ENCODE measurements around the gene CHCHD3. TPM values are rescaled to one million over a fixed set of nuclear protein-coding genes. Genes with fewer than 3 reads are reported as not detected.
"Not testable (repeated sequence)": the region's sequence is repeated elsewhere in the genome, so short reads cannot be mapped to it uniquely, and the experiment has no call there.

Gene CHCHD3
- total RNA-seq, 1 donor: 99.7 TPM

- no peak for DNase-seq (ENCODE audit: low read depth)
- no peak for TF ChIP-seq CTCF (IDR thresholded peaks at IDR 0.05; ENCODE audit: insufficient read depth, low read length)
- H3K4me3 ChIP-seq (ENCODE audit: low read depth, low read length): no peak overlapping the region
Observed at GRCh38 chr7:132934017-132934416, 147.9 kb downstream of the CHCHD3 start.

- no peak overlapping the region for H3K4me3 ChIP-seq (ENCODE audit: low read depth, low read length)
- no peak for TF ChIP-seq CTCF (IDR thresholded peaks at IDR 0.05; ENCODE audit: insufficient read depth, low read length)
- DNase-seq (ENCODE audit: low read depth): peak; percentile 91
Observed at GRCh38 chr7:132933072-132933458, 148.8 kb downstream of the CHCHD3 start.

DNA sequence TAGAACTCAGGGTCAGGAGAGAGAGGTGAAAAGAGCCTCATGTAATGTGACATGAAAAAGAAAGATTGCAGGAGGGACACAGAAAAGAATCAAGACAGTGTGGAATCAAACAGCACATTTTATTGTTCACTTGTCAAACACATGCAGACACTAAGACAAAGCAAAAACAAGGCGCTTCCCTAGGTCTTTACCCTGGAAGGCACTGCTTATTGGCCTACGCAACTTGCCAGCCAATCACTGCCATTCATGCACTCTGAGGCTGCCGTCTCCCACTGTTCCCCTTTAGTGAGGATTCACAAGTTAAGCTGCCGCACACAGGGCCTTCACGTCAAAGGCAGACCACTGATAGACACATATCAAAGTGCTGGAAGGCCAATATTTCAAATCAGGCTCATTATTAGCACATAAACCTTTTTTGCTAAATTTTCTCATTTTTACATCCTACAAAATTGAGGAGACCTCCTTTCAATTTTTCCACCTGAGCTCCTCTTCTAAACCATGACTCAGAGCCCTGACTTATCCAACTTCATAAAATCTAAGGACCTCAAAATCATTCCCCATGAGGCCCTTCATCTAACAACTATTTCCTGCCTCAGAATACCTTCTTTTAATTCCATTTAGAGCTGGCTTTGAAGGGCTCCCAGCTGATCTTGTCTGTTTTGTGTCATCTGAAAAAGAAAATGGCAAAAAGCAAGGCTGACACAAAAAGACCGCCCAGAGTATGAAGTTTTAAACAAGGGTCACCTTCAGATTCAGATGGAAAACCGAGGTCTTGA, 149.4 kb downstream of the CHCHD3 start:
- no peak overlapping the region for H3K4me3 ChIP-seq (ENCODE audit: low read depth, low read length)
- DNase-seq (ENCODE audit: low read depth): no peak
- TF ChIP-seq CTCF (IDR thresholded peaks at IDR 0.05; ENCODE audit: insufficient read depth, low read length): no peak

- no peak overlapping the region for H3K4me3 ChIP-seq (ENCODE audit: low read depth, low read length)
- no peak for TF ChIP-seq CTCF (IDR thresholded peaks at IDR 0.05; ENCODE audit: insufficient read depth, low read length)
- no peak for DNase-seq (ENCODE audit: low read depth)
Observed at GRCh38 chr7:132930881-132931280, 151.0 kb downstream of the CHCHD3 start.

DNA sequence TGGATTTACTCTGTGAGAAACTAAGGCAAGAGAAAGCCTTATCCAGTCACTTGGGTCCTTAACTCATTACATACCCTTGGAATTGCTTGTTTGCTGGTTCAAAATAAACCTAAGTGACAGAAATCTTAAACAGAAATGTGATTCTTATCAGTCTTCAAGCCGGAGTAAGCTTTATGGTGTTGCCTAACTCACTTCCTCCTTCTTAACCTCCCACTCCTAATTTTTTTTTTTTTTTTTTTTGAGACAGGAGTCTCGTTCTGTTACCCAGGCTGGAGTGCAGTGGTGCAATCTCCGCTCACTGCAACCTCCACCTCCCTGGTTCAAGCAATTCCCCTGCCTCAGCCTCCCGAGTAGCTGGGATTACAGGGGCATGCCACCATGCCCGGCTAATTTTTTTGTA, 151.9 kb downstream of the CHCHD3 start:
- not testable (repeated sequence) for H3K4me3 ChIP-seq (ENCODE audit: low read depth, low read length); DNase-seq (ENCODE audit: low read depth)

- DNase-seq (ENCODE audit: low read depth): no peak
- H3K4me3 ChIP-seq (ENCODE audit: low read depth, low read length): no peak overlapping the region
Observed at GRCh38 chr7:132919771-132920170, 162.1 kb downstream of the CHCHD3 start.

DNA sequence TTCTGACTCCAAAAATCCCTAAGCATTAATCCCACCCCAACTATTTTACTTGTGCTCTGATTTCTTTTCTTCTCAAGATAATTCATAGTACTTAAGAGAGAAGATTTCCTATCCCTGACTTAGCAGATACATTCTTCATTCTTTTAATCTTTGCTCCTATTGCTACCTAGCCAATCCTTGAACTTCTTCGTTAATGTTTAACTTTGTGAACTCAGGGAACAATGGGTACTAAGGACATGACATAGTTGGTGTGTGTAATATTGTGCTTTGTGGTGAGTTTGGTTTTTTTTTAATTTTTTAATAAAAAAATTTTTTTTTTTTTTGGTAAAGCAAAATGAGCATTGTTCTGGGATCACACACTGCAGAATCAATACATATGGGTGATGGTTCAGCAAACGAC, 166.2 kb downstream of the CHCHD3 start:
- no peak overlapping the region for H3K4me3 ChIP-seq (ENCODE audit: low read depth, low read length)
- TF ChIP-seq CTCF (IDR thresholded peaks at IDR 0.05; ENCODE audit: insufficient read depth, low read length): no peak
- no peak for DNase-seq (ENCODE audit: low read depth)

More at GRCh38 chr7:132919771-132920170, 162.1 kb downstream of the CHCHD3 start:
- TF ChIP-seq CTCF (IDR thresholded peaks at IDR 0.05; ENCODE audit: insufficient read depth, low read length): no peak
